ENCODE results near the gene DNPH1.

DNA sequence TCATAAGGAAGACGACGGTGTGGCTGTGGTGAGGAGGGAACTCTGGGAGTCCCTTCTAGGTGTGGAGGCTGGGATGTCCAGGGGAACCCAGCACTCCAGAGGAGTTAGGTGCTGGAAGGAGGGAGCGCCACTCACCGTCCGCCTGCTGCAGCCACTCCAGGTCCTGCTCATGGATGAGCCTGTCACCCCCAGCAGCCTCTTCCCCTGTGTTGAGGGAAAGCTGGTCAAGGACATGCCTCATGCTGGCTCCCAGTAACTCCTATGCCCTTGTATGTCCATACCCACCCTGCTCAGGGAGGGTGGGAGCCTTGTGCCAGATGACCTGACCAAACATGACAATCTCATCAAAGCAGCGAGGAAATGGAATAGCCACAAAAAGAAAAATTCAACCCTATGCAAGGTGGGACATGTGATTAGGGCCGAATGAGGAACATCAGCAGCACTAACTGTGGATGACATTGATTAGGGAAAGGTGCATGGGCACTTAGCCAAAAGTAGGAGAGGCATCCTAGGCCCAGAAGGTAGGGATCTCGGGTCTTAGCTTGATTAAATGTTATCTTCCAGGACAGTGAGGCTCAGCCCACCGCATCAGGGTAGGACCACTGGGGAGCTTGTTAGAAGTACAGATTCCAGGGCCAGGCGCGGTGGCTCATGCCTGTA is 3.0 kb downstream of the DNPH1 start:
- TF ChIP-seq, protein P1, sequence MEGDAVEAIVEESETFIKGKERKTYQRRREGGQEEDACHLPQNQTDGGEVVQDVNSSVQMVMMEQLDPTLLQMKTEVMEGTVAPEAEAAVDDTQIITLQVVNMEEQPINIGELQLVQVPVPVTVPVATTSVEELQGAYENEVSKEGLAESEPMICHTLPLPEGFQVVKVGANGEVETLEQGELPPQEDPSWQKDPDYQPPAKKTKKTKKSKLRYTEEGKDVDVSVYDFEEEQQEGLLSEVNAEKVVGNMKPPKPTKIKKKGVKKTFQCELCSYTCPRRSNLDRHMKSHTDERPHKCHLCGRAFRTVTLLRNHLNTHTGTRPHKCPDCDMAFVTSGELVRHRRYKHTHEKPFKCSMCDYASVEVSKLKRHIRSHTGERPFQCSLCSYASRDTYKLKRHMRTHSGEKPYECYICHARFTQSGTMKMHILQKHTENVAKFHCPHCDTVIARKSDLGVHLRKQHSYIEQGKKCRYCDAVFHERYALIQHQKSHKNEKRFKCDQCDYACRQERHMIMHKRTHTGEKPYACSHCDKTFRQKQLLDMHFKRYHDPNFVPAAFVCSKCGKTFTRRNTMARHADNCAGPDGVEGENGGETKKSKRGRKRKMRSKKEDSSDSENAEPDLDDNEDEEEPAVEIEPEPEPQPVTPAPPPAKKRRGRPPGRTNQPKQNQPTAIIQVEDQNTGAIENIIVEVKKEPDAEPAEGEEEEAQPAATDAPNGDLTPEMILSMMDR (IDR thresholded peaks at IDR 0.05), result no peak
- no peak for TF ChIP-seq POLR2A (IDR thresholded peaks at IDR 0.05)
- no peak for TF ChIP-seq POLR2AphosphoS5 (IDR thresholded peaks at IDR 0.05)

Measured in breast epithelium (tissue), 3 donors.